ENCODE measurements around the gene ZNF22.

ZNF22 gene

DNA sequence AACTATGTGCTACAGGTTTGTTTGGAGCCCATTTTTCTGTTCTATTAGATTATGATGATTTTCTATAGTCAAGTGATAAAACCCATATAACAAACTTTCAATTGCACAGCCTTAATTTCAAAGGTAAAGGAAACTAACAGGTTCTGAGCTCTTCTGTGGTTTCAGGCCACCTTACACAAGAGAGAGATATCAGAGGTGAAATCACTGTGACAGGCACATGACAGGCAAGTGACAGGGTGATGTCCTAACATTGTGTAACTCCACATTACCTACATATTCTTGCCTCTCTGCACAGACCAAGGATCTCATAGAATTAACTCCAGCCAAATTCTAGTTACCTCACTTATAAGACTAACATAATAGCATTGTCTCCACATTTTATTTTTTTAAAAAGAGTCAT lies 35.0 kb downstream of the ZNF22 start:
- DNase-seq: no peak

DNA sequence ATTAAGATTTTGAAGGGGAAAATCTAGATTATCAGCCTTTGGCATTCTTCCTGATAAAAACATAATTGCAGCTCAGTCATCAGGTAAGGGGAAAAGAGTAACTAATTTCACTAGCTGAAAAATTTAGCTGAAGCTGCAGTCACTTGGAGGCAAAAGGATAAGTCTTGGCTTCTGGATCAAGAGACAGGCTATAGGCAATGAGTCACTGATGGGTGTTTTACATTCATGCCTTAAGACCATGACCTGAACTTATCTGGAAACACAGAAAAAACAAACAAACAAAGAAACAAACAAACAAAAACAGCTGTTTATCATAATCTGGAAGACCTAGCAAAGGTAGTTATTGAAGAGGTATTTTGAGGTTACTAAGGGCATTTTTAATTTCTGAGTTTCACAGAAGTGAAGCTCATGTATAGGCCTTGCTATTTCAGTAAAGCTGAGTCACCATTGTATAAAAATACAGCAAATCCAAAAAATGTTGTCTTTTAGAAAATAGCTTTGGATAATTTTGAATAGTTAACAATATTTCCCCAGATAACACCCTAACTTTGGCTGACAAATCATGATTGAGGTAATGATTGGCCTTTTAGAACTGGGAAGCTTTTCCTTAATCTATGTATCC lies 40.3 kb downstream of the ZNF22 start:
- DNase-seq: no peak

GRCh38 chr10:45044290-45044689 lies 43.6 kb downstream of the ZNF22 start:
- DNase-seq: no peak

- DNase-seq: no peak
Measured at GRCh38 chr10:45050551-45051235, 50.0 kb downstream of the ZNF22 start.

GRCh38 chr10:45052700-45053099 lies 52.0 kb downstream of the ZNF22 start:
- DNase-seq: no peak

DNA sequence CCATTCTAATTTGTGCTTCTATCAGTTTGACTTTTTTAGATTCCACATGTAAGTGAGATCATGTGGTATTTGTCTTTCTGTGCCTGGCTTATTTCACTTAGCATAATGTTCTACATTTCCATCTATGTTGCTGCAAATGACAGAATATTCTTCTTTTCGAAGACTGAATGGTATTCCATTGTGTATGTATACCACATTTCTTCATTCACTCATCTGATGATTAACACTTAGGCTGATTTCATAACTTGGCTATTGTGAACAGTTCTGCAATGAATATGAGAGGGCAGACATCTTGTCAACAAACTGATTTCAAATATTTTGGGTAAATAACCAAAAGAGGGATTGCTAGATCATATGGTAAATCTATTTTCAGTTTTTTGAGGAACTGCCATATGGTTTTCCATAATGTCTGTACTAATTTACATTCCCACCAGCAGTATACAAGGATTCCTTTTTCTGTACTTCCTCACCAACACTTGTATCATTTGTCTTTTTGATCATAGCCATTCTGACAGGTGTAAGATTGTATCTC lies 52.9 kb downstream of the ZNF22 start:
- DNase-seq: no peak

All from stimulated activated CD4-positive, alpha-beta T cell treated with anti-CD3 and anti-CD28 coated beads, Interleukin-12 subunit alpha, Interleukin-12 subunit beta, amount 100 ng/mL, for 4 hours (primary cell).